Liver (tissue), 3 donors: ENCODE measurements around the gene RYR3.

Experiments used
- CTCF ChIP-seq: fragments of 150-350 bp; IDR thresholded peaks from 2 replicates; pipeline ENCODE4 v1.5.1; 2017; ENCODE audit warnings: improper control_type of control experiment, low read depth, low read length; ENCODE audit not compliant: missing input control
- FOXA1 ChIP-seq: IDR thresholded peaks from 2 replicates; pipeline ENCODE4 v1.6.1; 2016; ENCODE audit warnings: antibody characterized with exemption
- GABPA ChIP-seq, 2 donors: IDR thresholded peaks in 1 of 2; conservative IDR thresholded peaks in 1 of 2; 2 replicates each; pipeline ENCODE4 v1.6.1; 2016; ENCODE audit warnings: antibody characterized with exemption in 2 of 2, mild to moderate bottlenecking in 1 of 2, moderate library complexity in 1 of 2
- RAD21 ChIP-seq, 2 donors: IDR thresholded peaks; 2 replicates each; pipeline ENCODE4 v1.6.1; 2016; ENCODE audit warnings: antibody characterized with exemption in 2 of 2, mild to moderate bottlenecking in 2 of 2
- REST ChIP-seq: IDR thresholded peaks from 2 replicates; pipeline ENCODE4 v1.6.1; 2016; ENCODE audit warnings: antibody characterized with exemption, mild to moderate bottlenecking
- SP1 ChIP-seq: IDR thresholded peaks from 2 replicates; pipeline ENCODE4 v1.6.1; 2018; ENCODE audit warnings: antibody characterized with exemption, mild to moderate bottlenecking
- TAF1 ChIP-seq: conservative IDR thresholded peaks from 2 replicates; pipeline ENCODE4 v1.6.1; 2016; ENCODE audit warnings: antibody characterized with exemption, mild to moderate bottlenecking
- ZBTB33 ChIP-seq: IDR thresholded peaks from 2 replicates; pipeline ENCODE4 v1.6.1; 2016; ENCODE audit warnings: antibody characterized with exemption
- donor health status: healthy.
- donor health status: healthy.

GRCh38 chr15:33395846-33396245 is 85.1 kb downstream of the RYR3 start:
- TF ChIP-seq REST (no peak), CTCF (no peak), SP1 (no peak), GABPA (IDR thresholded peaks at IDR 0.05 in 1 of 2, conservative IDR thresholded peaks at IDR 0.05 in 1 of 2) (no peak), ZBTB33 (no peak), TAF1 (no peak), RAD21 (IDR thresholded peaks at IDR 0.05) (no peak), FOXA1 (no peak)
